ENCODE results near the gene GPR4.
"Not testable (repeated sequence)": the region's sequence is repeated elsewhere in the genome, so short reads cannot be mapped to it uniquely, and the experiment has no call there.

GPR4 gene

GRCh38 chr19:45601524-45602374 lies at the start of gene GPR4:
GPR4 (minus strand) TSS chr19:45602212; CDS start chr19:45591866, 10,346 bp downstream.
- DNase-seq (ENCODE audit: low spot score), result no peak

- DNase-seq (ENCODE audit: low spot score), result no peak
Observed at GRCh38 chr19:45650722-45651121, 48.7 kb upstream of the GPR4 start.

GRCh38 chr19:45646345-45646698 lies 44.3 kb upstream of the GPR4 start:
- DNase-seq (ENCODE audit: low spot score), result no peak

GRCh38 chr19:45645631-45646344 lies 43.8 kb upstream of the GPR4 start:
- peak; percentile 89 for DNase-seq (ENCODE audit: low spot score)

- DNase-seq (ENCODE audit: low spot score), result no peak
Observed at GRCh38 chr19:45645068-45645630, 43.1 kb upstream of the GPR4 start.

- DNase-seq (ENCODE audit: low spot score), result no peak
Observed at GRCh38 chr19:45643927-45644771, 42.1 kb upstream of the GPR4 start.

- peak; percentile 91 for DNase-seq (ENCODE audit: low spot score)
Observed at GRCh38 chr19:45643024-45643926, 41.3 kb upstream of the GPR4 start.

GRCh38 chr19:45641274-45642105 lies 39.5 kb upstream of the GPR4 start:
- peak; percentile 82 for DNase-seq (ENCODE audit: low spot score)

GRCh38 chr19:45640849-45641273 lies 38.8 kb upstream of the GPR4 start:
- DNase-seq (ENCODE audit: low spot score), result no peak

- DNase-seq (ENCODE audit: low spot score), result peak; percentile 43
Observed at GRCh38 chr19:45638930-45639729, 37.1 kb upstream of the GPR4 start, which contains the start of gene EML2. EML2 (minus strand) TSS chr19:45639397; CDS start chr19:45639376, 21 bp downstream.

GRCh38 chr19:45637890-45638667 lies 36.1 kb upstream of the GPR4 start:
- DNase-seq (ENCODE audit: low spot score), result no peak

- no peak for DNase-seq (ENCODE audit: low spot score)
Observed at GRCh38 chr19:45636902-45637301, 34.9 kb upstream of the GPR4 start.

- no peak for DNase-seq (ENCODE audit: low spot score)
Observed at GRCh38 chr19:45636275-45636674, 34.3 kb upstream of the GPR4 start.

- DNase-seq (ENCODE audit: low spot score), result peak; percentile 34
Observed at GRCh38 chr19:45632468-45633196, 30.6 kb upstream of the GPR4 start.

- peak; percentile 13 for DNase-seq (ENCODE audit: low spot score)
Observed at GRCh38 chr19:45630463-45630862, 28.5 kb upstream of the GPR4 start.

GRCh38 chr19:45629704-45630103 lies 27.7 kb upstream of the GPR4 start:
- no peak for DNase-seq (ENCODE audit: low spot score)

- not testable (repeated sequence) for DNase-seq (ENCODE audit: low spot score)
Observed at GRCh38 chr19:45628219-45628618, 26.2 kb upstream of the GPR4 start.

- DNase-seq (ENCODE audit: low spot score), result no peak
Observed at GRCh38 chr19:45623984-45624383, 22.0 kb upstream of the GPR4 start.

Data from CD4-positive, alpha-beta T cell treated with Interleukin-2 at 100 ng/mL for 4 hours (primary cell).